GM11168 (cell line): ENCODE results near the gene CEBPZ.

Experiments used
- in situ Hi-C: fragments of 300-500 bp; cut with MboI; formaldehyde crosslinking; loops from one replicate; pipeline ENCODE4 v1.12.0; 2022; ENCODE audit warnings: low sequenced_read_pairs; ENCODE audit not compliant: unreplicated experiment

The CEBPZ gene

DNA sequence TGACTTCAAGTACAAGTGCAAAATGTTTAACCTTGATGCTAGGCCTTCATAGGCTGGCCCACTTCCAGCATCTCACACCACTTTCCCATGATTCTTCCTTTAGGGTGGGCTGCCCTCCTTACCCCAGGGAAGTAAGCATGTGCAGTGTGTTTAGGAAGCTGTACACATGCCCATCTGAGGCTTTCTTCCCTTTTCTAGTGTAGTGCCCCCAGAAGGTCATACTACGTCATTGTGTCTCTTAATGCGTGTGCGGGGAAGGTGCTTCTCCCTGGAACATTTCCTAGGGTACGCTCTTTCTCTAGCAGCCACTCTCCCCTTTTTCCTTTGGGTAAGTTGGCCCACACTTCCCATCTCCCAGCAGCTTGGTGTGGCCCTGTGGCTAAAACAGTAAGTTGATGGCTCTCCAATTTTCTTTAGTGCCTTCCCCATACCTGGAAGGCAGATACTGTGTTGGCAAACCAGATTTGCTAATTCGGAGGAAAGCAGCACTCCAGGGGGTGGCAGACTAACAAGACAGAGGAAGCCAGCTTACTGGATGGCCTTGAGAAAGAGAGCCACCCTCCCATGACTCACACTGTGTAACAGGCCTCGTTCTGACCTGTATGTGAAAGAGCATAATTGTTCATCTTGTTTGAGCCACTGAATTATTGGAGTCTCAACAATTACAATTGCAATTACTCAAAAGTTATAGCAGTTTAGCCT, 41.8 kb downstream of the CEBPZ start:
- in situ Hi-C loops: no loop called here

DNA sequence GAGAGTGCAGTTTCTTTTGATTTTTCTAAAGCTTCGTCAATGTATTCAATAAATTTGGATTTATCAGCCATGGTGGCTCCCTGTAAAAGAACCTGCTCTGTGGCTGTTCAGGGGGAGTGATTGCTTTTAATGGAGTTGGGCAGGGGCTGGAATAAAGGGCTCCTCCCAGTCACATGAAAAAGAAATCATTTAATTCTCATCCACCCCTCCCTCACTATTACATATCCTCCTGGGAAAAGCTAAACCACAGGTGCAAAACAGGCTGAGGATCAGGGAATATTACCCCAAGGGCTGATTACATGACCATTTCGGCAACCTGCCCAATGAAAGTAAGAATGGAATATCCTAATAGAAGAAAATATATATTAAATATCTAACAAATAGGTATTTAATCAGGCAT, 42.8 kb downstream of the CEBPZ start, which contains the start of gene SULT6B1:
TSS of gene SULT6B1 (minus strand) at position 101 of the 400 bp plus-strand sequence. CDS start at position 71, 30 bp downstream.
- in situ Hi-C loops: no loop called here

DNA sequence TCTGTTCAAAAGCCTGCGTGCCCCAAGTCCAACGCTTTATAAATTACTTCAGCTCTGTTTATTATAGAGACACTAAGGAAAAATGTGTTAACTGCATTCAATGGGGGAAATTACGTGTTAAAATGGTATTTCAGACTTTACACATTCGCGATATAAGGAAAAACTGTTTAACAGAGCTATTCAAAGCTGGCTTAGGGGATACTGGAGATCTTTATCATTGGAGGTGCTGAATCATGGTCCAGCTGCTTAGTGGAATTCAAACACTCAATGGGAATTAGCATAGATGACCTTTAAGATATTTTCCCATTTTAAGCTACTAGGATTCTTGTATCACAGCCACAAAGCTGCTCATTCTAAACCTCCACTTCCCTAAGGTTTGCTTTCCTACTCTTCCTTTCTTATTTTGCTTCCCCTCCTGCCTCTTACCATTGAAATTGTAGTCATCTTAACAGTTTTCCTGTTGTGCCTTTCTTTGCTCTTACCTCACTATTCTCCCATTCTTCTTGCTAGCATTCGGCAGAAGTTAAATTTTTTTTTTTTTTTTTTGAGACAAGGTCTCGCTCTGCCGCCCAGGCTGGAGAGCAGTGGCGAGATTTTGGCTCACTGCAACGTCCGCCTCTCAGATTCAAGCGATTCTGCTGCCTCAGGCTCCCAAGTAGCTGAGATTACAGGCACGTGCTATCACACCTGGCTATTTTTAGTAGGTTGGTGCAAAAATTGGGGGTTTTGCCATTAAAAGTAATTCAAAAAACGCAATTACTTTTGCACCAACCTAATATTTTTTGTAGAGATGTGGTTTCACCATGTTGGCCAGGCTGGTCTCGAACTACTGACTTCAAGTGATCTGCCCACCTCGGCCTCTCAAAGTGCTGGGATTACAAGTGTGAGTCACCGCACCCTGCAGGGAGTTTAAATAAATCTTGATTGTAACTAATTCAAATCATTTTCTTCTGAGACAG, 49.4 kb downstream of the CEBPZ start:
- in situ Hi-C loops: no loop called here

DNA sequence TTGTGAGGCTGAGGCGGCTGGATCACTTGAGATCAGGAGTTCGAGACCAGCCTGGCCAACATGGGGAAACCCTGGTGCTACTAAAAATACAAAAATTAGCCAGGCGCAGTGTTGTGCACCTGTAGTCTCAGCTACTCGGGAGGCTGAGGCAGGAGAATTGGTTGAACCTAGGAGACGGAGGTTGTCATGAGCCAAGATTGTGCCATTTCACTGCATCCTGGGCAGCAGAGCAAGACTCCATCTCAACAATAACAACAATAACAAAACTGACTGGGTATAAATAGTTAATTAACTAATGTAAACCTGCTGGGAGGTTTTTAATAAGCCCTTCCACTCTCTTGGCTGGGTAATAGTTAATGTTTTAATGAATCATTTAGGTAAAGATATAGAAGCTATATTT, 50.8 kb downstream of the CEBPZ start:
- in situ Hi-C loops: no loop called here

DNA sequence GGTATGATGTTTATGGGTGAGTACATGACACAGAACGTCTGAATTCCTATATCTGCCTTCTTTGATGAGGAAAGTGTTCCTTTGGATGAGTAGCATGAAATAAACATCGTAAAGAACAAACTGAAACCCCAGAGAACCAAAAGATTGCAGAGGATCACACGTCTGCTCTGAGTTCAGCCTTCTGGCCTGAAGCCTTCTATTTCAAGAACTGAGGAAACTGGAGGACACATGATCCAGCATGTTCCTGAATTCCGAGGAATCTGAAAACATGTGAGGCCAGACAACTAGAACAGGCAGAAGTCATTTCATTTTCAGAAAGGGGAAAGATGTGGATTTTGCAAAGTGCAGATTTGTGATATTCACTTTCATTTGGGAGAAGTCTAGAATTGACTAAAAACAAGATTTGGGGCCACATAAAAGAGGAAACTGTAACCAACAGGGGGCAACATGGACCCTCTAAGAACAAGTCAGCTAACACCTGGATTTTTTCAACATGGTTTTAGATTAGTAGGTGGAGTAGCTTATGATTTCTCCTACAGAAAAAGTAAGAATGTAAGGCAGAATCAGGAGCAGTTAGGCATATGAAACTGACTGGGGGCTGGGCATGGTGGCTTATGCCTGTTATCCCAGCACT, 51.3 kb downstream of the CEBPZ start:
- in situ Hi-C loops: no loop called here

DNA sequence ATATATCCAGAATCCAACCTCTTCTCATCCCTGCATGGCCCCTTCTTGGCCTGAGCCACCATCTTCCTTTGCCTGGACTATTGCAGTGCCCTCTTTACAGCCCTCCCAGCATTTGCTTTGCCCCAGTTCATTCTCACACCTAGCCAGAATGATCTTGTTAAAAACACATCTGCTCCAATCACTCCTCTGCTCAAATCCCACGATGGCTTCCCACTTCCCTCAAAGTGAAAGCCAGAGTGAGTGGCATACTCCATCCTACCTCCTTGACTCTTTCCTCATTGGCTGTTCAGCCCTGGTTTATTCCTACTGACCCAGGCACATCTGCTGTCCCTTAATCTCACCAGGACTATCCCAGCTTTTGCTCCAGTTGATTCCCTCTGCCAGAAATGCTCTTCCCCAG, 57.7 kb downstream of the CEBPZ start:
- in situ Hi-C loops: no loop called here

DNA sequence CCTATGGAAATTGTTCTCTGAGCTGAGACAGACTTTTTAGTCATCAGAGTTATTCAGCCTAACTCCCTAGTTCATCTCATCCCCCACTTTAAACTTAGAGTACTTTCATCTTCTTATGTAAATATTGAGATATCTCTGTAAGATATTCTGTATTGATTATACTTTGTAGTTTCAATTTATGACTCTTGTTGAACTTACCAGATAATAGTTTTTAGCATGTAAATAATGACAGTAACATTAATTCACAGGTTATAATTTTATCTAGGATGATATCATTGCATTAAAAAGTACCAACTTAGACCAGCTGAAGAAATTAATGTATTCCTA, 59.8 kb downstream of the CEBPZ start:
- in situ Hi-C loops: no loop called here

DNA sequence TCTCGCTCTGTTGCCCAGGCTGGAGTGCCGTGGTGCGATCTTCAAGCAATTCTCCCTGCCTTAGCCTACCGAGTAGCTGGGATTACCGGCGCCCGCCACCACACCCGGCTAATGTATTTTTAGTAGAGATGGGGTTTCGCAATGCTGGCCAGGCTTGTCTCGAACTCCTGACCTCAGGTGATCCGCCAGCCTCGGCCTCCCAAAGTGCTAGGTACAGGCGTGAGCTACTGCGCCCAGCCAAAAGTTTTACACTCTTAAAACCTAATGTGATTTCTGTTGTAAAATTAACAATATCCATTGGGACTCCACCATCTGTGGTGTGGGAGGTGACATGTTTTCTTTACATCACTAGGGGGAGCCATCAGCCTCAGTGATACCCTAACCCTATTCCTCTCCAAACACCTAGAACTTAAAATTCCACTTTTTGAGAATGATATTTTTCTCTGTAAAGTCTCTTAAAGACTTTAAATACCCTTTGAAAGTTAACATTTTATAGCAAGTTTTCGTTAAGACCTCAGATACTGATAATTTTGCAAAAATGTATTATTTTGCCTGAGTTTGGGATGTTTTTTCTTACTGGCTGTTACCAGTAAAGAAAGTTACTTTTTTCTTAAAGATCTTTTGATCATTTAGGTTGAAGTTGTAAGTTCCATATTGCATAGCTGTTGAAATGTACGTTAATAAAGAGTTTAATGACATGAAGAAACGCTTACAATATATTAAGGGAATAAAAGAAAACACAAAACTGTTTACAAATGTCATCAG, 63.0 kb downstream of the CEBPZ start:
- in situ Hi-C loops: no loop called here

DNA sequence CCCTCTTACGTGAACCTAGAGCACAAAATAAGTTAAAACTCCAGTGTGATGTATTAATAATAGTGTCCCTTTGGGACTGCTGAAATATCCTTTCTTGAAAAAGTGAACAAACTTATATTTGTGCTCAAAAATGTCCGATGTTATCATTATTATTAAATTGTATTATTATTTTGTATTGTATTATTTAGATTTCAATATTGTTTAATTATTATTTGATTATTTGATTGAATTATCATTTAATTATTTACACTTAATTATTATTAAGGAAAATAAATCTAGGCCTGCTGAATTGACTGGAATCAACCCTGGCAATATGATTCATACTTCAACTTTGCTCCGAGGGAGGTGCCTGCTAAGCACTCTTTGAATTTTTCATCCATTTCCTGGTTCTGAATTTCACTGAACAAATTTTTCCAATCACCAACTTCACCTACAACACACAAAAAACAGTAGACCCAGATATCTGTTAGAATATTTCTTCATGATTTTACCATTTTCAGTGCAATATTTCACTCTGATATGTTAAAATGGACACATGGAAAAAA, 63.7 kb downstream of the CEBPZ start:
- in situ Hi-C loops: no loop called here

DNA sequence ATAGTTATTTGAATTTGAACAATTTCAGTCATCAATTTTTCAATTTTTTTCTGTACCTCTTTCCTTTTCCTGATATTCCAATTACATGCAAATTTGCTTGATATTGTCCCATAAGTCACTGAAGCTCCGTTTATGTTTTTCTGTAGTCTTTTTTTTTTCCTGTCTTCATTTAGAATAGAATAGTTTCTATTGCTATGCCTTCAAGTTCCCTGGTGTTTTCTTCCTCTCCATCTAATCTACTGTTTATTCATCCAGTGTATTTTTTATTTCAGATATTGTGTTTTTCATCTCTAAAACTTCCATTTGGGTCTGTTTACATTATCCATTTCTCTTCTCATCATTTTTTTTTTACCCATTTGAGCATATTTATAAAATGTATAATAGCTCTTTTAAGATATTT, 66.6 kb downstream of the CEBPZ start:
- in situ Hi-C loops: no loop called here

DNA sequence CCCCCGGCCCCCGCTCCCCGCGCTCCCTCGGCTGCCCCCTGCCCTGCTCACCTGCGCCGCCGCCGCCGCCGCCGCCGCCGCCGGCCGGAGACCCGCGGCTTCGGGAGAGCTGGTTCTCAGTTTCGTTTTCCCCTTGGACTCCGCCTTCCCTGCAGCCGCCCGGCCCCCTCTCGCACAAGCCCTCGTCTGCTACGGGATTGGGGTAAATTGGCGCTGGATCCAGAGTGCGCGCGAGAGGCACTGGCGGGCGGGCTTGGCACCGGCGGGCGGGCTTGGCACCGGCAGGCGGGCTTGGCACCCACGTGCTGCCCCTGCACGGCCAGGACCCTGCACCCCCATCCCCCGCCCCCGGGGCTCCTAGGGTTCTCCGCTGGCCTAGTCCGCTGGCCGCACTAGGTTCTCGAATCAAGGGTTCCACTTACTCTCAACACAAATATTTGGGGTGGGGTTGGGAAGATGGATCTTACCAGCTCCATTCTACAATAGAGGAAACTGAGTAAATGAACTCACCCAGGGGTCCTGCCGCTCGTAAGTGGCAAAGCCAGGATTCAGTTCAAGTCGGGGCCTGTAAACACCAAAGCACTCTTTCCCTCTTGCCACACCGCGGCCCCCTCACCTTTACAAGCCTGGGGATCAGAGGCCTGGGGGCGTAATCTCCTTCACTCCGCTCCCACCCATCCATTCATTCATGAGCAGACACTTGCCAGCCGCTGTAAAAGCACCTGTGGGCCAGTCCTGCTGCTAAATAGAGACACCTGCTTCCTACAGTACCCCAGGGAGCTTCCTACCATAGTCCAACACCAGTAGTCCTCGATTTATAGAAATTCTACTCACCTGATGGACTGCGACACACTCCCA, 74.3 kb downstream of the CEBPZ start, which contains the start of gene EIF2AK2:
TSS of gene EIF2AK2 (minus strand) at position 124 of the 858 bp plus-strand sequence. CDS start 9,174 bp downstream, outside the sequence.
- in situ Hi-C loops: no loop called here

DNA sequence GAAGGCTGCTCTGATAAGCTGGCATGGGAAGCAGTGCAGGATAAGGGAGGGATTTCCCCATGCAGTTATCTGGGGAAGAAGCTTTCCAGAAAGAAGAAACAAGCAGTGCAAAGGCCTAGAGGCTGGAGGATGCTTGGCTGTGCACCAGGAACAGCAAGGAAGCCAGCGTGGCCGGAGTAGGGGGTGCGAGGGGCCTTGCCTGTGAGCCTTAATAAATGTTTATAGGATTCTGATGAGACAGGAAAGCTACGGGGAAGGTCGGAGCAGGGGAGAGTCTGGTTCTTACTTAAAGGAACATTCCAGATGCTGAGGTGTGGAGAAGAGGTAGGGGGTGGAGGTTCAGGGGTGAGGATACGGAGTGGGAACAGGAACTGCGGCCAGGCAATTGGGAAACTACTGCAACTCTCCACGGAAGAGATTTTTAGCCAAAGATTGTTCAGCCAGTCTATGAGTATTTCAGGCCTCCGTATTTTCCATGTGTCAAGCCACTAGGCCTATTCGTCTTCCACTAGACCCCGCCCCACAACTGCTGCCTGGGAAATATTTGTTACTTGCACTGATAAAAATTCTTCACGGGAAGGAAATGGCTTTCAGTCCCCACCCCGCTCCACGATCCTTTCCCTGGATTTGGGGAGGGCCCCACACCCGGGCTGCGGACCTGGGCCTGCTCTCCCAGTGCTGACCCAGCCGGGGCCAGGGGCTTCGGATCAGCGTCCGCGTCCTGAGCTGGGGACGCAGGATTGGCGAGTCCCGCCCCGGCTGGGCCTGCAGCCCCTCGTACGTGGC, 75.1 kb downstream of the CEBPZ start:
- in situ Hi-C loops: no loop called here

DNA sequence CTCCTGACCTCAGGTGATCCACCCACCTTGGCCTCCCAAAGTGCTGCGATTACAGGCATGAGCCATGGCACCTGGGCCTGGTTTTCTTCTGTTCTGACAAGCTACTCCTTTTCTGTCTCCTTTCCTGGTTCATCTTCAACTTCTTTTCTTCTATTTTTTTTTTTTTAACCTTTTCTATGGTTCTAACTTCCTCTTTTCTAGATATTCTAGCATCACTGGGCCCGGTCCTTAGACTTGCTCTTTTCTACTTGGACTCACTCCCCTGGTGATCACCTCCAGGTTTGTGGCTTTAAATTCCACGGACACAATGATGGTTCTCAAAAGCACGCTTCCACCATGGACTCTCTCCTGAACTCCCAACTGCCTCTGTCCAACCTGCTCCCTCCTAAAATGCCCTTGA, 76.6 kb downstream of the CEBPZ start:
- in situ Hi-C loops: no loop called here

DNA sequence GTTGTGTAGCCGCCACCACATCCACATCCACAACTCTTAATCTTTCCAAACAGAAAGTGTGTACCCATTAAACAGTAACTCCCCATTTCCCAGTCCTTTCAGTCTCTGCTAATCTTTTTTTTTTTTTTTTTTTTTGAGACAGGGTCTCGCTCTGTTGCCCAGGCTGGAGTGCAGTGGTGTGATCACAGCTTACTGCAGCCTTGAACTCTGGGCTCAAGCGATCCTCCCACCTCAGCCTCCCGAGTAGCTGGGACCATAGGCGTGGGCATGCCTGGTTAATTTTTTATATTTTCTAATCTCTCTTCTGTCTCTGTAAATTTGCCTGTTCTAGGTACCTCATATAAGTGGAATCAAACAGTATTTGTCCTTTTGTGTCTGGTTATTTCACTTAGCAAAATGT, 78.2 kb downstream of the CEBPZ start:
- in situ Hi-C loops: no loop called here
